Measurements from ENCODE around the gene TRAPPC3. TPM values are rescaled to one million over a fixed set of nuclear protein-coding genes. Genes with fewer than 3 reads are reported as not detected.
A peak's percentile ranks its signal among the peaks of the same experiment; 100 is the strongest.

TRAPPC3 gene
- total and polyA plus RNA-seq, 9 of the 15 experiments (the other 6 are each of a cell fraction or from before 2014, with no cell fraction given): 20.6 to 141 (median 112) TPM

DNA sequence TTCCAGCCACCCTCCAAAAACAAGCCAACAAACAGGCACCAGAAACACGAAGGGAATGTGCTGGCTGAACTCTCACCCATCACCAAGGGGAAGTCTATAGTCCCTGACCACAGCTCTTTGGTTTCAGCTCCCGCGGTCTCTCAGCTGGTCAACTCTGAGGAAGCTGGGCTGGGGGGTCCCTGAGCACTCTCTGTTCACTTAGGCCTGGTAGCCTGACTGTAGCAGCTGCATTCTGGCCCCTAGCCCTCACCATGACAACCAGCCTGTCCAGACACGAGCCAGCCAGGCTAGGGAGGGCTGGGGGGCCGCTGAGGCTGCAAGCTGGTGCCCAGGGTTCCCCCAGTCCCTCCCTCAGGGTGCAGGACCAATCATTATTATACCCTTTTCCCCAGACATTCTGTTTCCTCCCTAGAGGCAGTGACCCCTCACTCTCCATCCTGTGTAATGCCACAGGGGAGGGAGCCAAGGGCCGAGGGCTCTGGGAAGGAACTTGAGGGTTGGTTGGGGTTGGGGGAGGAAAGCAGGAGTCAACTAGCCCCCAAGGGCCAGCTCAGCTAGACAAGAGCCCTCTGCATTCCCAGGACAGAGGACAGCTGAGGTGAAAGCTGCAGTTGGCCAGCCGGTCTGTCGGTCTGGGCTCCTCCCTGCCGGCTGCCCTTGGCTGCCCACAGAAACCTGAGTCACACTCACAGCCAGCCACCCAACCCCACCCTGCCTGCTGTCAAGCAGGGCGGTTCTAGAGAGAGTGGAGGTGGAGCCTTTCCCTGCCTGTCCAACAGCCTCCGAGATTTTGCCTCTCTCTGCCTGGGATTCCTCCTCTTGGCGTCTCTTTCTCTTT is 1.2 kb upstream of the TRAPPC3 start (continued):
- TF ChIP-seq SIN3A (IDR thresholded peaks at IDR 0.05; ENCODE audit: borderline replicate concordance in 2 of 2, control insufficient read depth in 1 of 2, low read depth in 2 of 2, low read length in 2 of 2) (peak in 1 of 2 experiments; percentile 14; a peak in 1 of 4 replicates), NCOR1 (IDR thresholded peaks at IDR 0.05) (no peak), ZNF253 (CRISPR knock-in tag; conservative IDR thresholded peaks at IDR 0.05) (no peak), CHD4 (IDR thresholded peaks at IDR 0.05; ENCODE audit: insufficient read depth, insufficient replicate concordance, low read depth, low read length, poor library complexity, severe bottlenecking) (no peak), ZNF143 (CRISPR knock-in tag; IDR thresholded peaks at IDR 0.05) (no peak), NCOA2 (IDR thresholded peaks at IDR 0.05; ENCODE audit: partially characterized antibody in 2 of 2) (no peak), ARID1B (IDR thresholded peaks at IDR 0.05) (peak; percentile 57), KHSRP (IDR thresholded peaks at IDR 0.05) (no peak), ZNF197 (CRISPR knock-in tag; IDR thresholded peaks at IDR 0.05; ENCODE audit: low read depth) (no peak), NELFE (IDR thresholded peaks at IDR 0.05; ENCODE audit: insufficient read depth, insufficient read length) (no peak), MAFK (IDR thresholded peaks at IDR 0.05; ENCODE audit: low read length) (peak; percentile 65), MYNN (IDR thresholded peaks at IDR 0.05) (peak; percentile 91), MYNN (CRISPR knock-in tag; IDR thresholded peaks at IDR 0.05) (no peak), PTBP1 (IDR thresholded peaks at IDR 0.05; ENCODE audit: low read depth, low read length) (no peak), ETS2 (tag; IDR thresholded peaks at IDR 0.05; ENCODE audit: borderline replicate concordance, poor library complexity, severe bottlenecking) (no peak), HMG20B (CRISPR knock-in tag; IDR thresholded peaks at IDR 0.05) (no peak), TCF7 (IDR thresholded peaks at IDR 0.05; ENCODE audit: borderline replicate concordance) (no peak), SRSF7 (optimal IDR thresholded peaks at IDR 0.05; ENCODE audit: low read depth, low read length) (no peak), FIP1L1 (IDR thresholded peaks at IDR 0.05; ENCODE audit: low read depth, low read length, poor library complexity, severe bottlenecking) (no peak), MTA2 (IDR thresholded peaks at IDR 0.05; ENCODE audit: low read depth) (no peak), ATF7 (IDR thresholded peaks at IDR 0.05) (peak; percentile 65; the same call in 1 of the 2 replicates), ZKSCAN3 (CRISPR knock-in tag; IDR thresholded peaks at IDR 0.05) (no peak), E2F3 (CRISPR knock-in tag; IDR thresholded peaks at IDR 0.05) (no peak), MCM7 (IDR thresholded peaks at IDR 0.05) (no peak)
- TF ChIP-seq, protein P1, sequence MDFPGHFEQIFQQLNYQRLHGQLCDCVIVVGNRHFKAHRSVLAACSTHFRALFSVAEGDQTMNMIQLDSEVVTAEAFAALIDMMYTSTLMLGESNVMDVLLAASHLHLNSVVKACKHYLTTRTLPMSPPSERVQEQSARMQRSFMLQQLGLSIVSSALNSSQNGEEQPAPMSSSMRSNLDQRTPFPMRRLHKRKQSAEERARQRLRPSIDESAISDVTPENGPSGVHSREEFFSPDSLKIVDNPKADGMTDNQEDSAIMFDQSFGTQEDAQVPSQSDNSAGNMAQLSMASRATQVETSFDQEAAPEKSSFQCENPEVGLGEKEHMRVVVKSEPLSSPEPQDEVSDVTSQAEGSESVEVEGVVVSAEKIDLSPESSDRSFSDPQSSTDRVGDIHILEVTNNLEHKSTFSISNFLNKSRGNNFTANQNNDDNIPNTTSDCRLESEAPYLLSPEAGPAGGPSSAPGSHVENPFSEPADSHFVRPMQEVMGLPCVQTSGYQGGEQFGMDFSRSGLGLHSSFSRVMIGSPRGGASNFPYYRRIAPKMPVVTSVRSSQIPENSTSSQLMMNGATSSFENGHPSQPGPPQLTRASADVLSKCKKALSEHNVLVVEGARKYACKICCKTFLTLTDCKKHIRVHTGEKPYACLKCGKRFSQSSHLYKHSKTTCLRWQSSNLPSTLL (IDR thresholded peaks at IDR 0.05): no peak
- TF ChIP-seq, protein P2, sequence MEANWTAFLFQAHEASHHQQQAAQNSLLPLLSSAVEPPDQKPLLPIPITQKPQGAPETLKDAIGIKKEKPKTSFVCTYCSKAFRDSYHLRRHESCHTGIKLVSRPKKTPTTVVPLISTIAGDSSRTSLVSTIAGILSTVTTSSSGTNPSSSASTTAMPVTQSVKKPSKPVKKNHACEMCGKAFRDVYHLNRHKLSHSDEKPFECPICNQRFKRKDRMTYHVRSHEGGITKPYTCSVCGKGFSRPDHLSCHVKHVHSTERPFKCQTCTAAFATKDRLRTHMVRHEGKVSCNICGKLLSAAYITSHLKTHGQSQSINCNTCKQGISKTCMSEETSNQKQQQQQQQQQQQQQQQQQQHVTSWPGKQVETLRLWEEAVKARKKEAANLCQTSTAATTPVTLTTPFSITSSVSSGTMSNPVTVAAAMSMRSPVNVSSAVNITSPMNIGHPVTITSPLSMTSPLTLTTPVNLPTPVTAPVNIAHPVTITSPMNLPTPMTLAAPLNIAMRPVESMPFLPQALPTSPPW (CRISPR knock-in tag; IDR thresholded peaks at IDR 0.05): peak; percentile 75; the same call in 1 of the 2 replicates

All from K562 (cell line).